H1 (cell line): ENCODE data around the gene ZNF775. TPM values are rescaled to one million over a fixed set of nuclear protein-coding genes. Genes with fewer than 3 reads are reported as not detected.
A peak's percentile ranks its signal among the peaks of the same experiment; 100 is the strongest.

Source experiments
- CTCF ChIA-PET: fragments of 300-600 bp; sonication (Branson Sonifier 250); formaldehyde crosslinking; loops from one replicate; lab custom pipeline; 2021; ENCODE audit not compliant: partially characterized antibody; lab: Charles Lee
- POLR2A ChIA-PET: fragments of 300-600 bp; sonication (Branson Sonifier 250); formaldehyde crosslinking; loops from one replicate; lab custom pipeline; 2021; ENCODE audit warnings: inconsistent platforms; ENCODE audit not compliant: partially characterized antibody; lab: Charles Lee
- DNase-seq, 2 experiments: peaks; one replicate each; pipeline versions ENCODE4 v3.0.0 to v3.0.0-alpha.2; 2010 to 2022; ENCODE audit warnings: low spot score in 2 of 2, low read depth in 1 of 2, mixed read lengths in 1 of 2
- FAIRE-seq: peaks from 2 replicates; lab custom pipeline; 2011; peaks lifted over from hg19 to GRCh38; lab: Jason Lieb, UNC
- H2AFZ ChIP-seq: 2 replicates; pipeline ENCODE4 v1.8.1; 2012; ENCODE audit warnings: low read length, inconsistent platforms
- H2AK5ac ChIP-seq: 2 replicates; pipeline ENCODE4 v1.6.1; 2013; ENCODE audit warnings: low read depth, low read length
- H2BK120ac ChIP-seq: replicated peaks from 2 replicates; pipeline ENCODE3; 2013; ENCODE audit warnings: low read depth, low read length, inconsistent platforms
- H2BK12ac ChIP-seq: 2 replicates; pipeline ENCODE4 v1.6.1; 2013; ENCODE audit warnings: low read depth, low read length
- H2BK15ac ChIP-seq: 2 replicates; pipeline ENCODE4 v1.6.1; 2013; ENCODE audit warnings: low read length
- H2BK20ac ChIP-seq: 2 replicates; pipeline ENCODE4 v1.6.1; 2013; ENCODE audit warnings: low read length
- H2BK5ac ChIP-seq: 2 replicates; pipeline ENCODE4 v1.6.1; 2013; ENCODE audit warnings: low read depth, low read length
- H3K14ac ChIP-seq: 2 replicates; pipeline ENCODE4 v1.6.1; 2013; ENCODE audit warnings: inconsistent platforms; ENCODE audit not compliant: insufficient read length
- H3K18ac ChIP-seq: 2 replicates; pipeline ENCODE4 v1.6.1; 2013; ENCODE audit warnings: low read length; ENCODE audit errors: extremely low read depth
- H3K23ac ChIP-seq: 2 replicates; pipeline ENCODE4 v1.6.1; 2013; ENCODE audit warnings: inconsistent platforms; ENCODE audit not compliant: insufficient read length
- H3K23me2 ChIP-seq: 2 replicates; pipeline ENCODE4 v1.6.1; 2013; ENCODE audit warnings: low read depth, low read length
- H3K27ac ChIP-seq: 2 replicates; pipeline ENCODE4 v1.6.1; 2011; ENCODE audit warnings: low read depth, low read length, inconsistent platforms
- H3K27me3 ChIP-seq, 4 experiments: replicated peaks in 1 of 4; 1 replicate in 1 of 4; 2 replicates in 3 of 4; pipeline versions ENCODE4 v1.6.1 to v1.8.1; 2011 to 2013; ENCODE audit warnings: low read length in 3 of 4, mild to moderate bottlenecking in 3 of 4, inconsistent platforms in 2 of 4, mixed read lengths in 2 of 4, moderate library complexity in 1 of 4; ENCODE audit not compliant: control insufficient read depth in 3 of 4, insufficient read depth in 3 of 4; ENCODE audit errors: extremely low read depth in 1 of 4
- H3K36me3 ChIP-seq, 4 experiments: 2 replicates each; pipeline versions ENCODE4 v1.6.1 to v1.8.1; 2011 to 2013; ENCODE audit warnings: mild to moderate bottlenecking in 4 of 4, low read length in 3 of 4, moderate library complexity in 2 of 4, control low read depth in 1 of 4, inconsistent platforms in 1 of 4; ENCODE audit not compliant: insufficient read depth in 4 of 4, control insufficient read depth in 2 of 4
- H3K4ac ChIP-seq: replicated peaks from 2 replicates; pipeline ENCODE3; 2013; ENCODE audit warnings: low read length, low read depth, mixed read lengths, inconsistent platforms; ENCODE audit not compliant: insufficient read length
- H3K4me1 ChIP-seq, 4 experiments: replicated peaks in 1 of 4; 1 replicate in 1 of 4; 2 replicates in 3 of 4; pipeline versions ENCODE4 v1.6.1 to v1.8.1; 2011 to 2013; ENCODE audit warnings: low read length in 3 of 4, inconsistent platforms in 2 of 4, mixed read lengths in 1 of 4; ENCODE audit not compliant: insufficient read depth in 4 of 4, control insufficient read depth in 3 of 4
- H3K4me2 ChIP-seq, 2 experiments: 2 replicates each; pipeline versions ENCODE4 v1.6.1 to v1.8.1; 2011 to 2013; ENCODE audit warnings: low read depth in 2 of 2, low read length in 2 of 2, control low read depth in 1 of 2, inconsistent platforms in 1 of 2, mild to moderate bottlenecking in 1 of 2; ENCODE audit not compliant: insufficient read depth in 1 of 2
- H3K4me3 ChIP-seq, 4 experiments: fragments of 200-600, 300-600 bp in 1 of 4; sonication (generic), shearing (Covaris generic), sonication (Bioruptor Twin) in 1 of 4; 2 replicates each; pipeline versions ENCODE4 v1.5.1 to v1.8.1; 2011 to 2016; ENCODE audit warnings: low read length in 4 of 4, low read depth in 3 of 4, control low read depth in 2 of 4, inconsistent platforms in 2 of 4, mild to moderate bottlenecking in 2 of 4, mixed read lengths in 1 of 4, moderate library complexity in 1 of 4; ENCODE audit not compliant: insufficient read depth in 2 of 4; ENCODE audit errors: extremely low read depth in 1 of 4
- H3K56ac ChIP-seq: replicated peaks from 2 replicates; pipeline ENCODE3; 2013; ENCODE audit warnings: low read depth, mild to moderate bottlenecking, mixed read lengths, low read length, inconsistent platforms; ENCODE audit not compliant: insufficient read length
- H3K79me1 ChIP-seq: 2 replicates; pipeline ENCODE4 v1.6.1; 2013; ENCODE audit warnings: low read depth, low read length, control low read depth
- H3K79me2 ChIP-seq, 2 experiments: 2 replicates each; pipeline versions ENCODE4 v1.6.1 to v1.8.1; 2012 to 2013; ENCODE audit warnings: low read length in 2 of 2, mild to moderate bottlenecking in 2 of 2, inconsistent platforms in 1 of 2; ENCODE audit not compliant: insufficient read depth in 2 of 2, control insufficient read depth in 1 of 2
- H3K9ac ChIP-seq, 4 experiments: replicated peaks in 1 of 4; 1 replicate in 1 of 4; 2 replicates in 3 of 4; pipeline versions ENCODE4 v1.6.1 to v1.8.1; 2011 to 2013; ENCODE audit warnings: low read depth in 3 of 4, low read length in 3 of 4, control low read depth in 2 of 4, mild to moderate bottlenecking in 2 of 4, moderate library complexity in 2 of 4, inconsistent platforms in 1 of 4; ENCODE audit errors: extremely low read depth in 1 of 4
- H3K9me3 ChIP-seq, 2 experiments: 2 replicates each; pipeline versions ENCODE4 v1.6.1 to v1.8.1; 2012 to 2013; ENCODE audit warnings: mild to moderate bottlenecking in 2 of 2, moderate library complexity in 2 of 2, control low read depth in 1 of 2, inconsistent platforms in 1 of 2, low read depth in 1 of 2, low read length in 1 of 2, mixed read lengths in 1 of 2; ENCODE audit not compliant: insufficient read depth in 2 of 2
- H4K20me1 ChIP-seq, 2 experiments: replicated peaks in 1 of 2; 2 replicates each; pipeline versions ENCODE3 to v1.8.1; 2011 to 2013; ENCODE audit warnings: inconsistent platforms in 2 of 2, low read length in 2 of 2, mild to moderate bottlenecking in 1 of 2; ENCODE audit not compliant: insufficient read depth in 2 of 2, control insufficient read depth in 1 of 2
- H4K5ac ChIP-seq: 2 replicates; pipeline ENCODE4 v1.6.1; 2013; ENCODE audit warnings: low read length, low read depth, mixed read lengths, inconsistent platforms; ENCODE audit not compliant: insufficient read length
- H4K8ac ChIP-seq: 2 replicates; pipeline ENCODE4 v1.8.0; 2013; ENCODE audit warnings: mild to moderate bottlenecking, moderate library complexity, low read length, inconsistent platforms; ENCODE audit not compliant: insufficient read depth; ENCODE audit errors: extremely low read depth
- H4K91ac ChIP-seq: replicated peaks from 2 replicates; pipeline ENCODE3; 2013; ENCODE audit warnings: low read length, mixed read lengths, inconsistent platforms; ENCODE audit not compliant: insufficient read length
- BCL11A ChIP-seq, 2 experiments: IDR thresholded peaks; one replicate each; pipeline ENCODE4 v1.6.1; 2011; ENCODE audit warnings: low read depth in 2 of 2, low read length in 2 of 2, mild to moderate bottlenecking in 2 of 2
- CHD2 ChIP-seq: IDR thresholded peaks from 2 replicates; pipeline ENCODE4 v1.6.1; 2012; ENCODE audit warnings: low read length, improper control_type of control experiment
- EP300 ChIP-seq, 2 experiments: IDR thresholded peaks; 1 replicate in 1 of 2; 2 replicates in 1 of 2; pipeline ENCODE4 v1.6.1; 2011 to 2012; ENCODE audit warnings: low read depth in 2 of 2, low read length in 2 of 2, mild to moderate bottlenecking in 2 of 2, borderline replicate concordance in 1 of 2, inconsistent platforms in 1 of 2, moderate library complexity in 1 of 2
- KDM4A ChIP-seq: IDR thresholded peaks from one replicate; pipeline ENCODE4 v1.7.1; 2012; ENCODE audit warnings: low read depth, mild to moderate bottlenecking, moderate library complexity, low read length, inconsistent platforms; ENCODE audit not compliant: severe bottlenecking
- POLR2A ChIP-seq, 2 experiments: IDR thresholded peaks; 1 replicate in 1 of 2; 2 replicates in 1 of 2; pipeline ENCODE4 v1.6.1; 2011; ENCODE audit warnings: low read depth in 2 of 2, low read length in 2 of 2, mild to moderate bottlenecking in 2 of 2; ENCODE audit errors: control extremely low read depth in 1 of 2
- POLR2AphosphoS5 ChIP-seq: IDR thresholded peaks from 2 replicates; pipeline ENCODE4 v1.6.1; 2011; ENCODE audit warnings: low read depth, low read length
- SIN3A ChIP-seq, 2 experiments: IDR thresholded peaks in 1 of 2; conservative IDR thresholded peaks in 1 of 2; 2 replicates each; pipeline ENCODE4 v1.6.1; 2011 to 2012; ENCODE audit warnings: low read length in 2 of 2, improper control_type of control experiment in 1 of 2, low read depth in 1 of 2, mild to moderate bottlenecking in 1 of 2
- SIX5 ChIP-seq: IDR thresholded peaks from 2 replicates; pipeline ENCODE4 v1.6.1; 2011; ENCODE audit warnings: mild to moderate bottlenecking, low read depth, low read length
- SP2 ChIP-seq: IDR thresholded peaks from 2 replicates; pipeline ENCODE4 v1.6.1; 2012; ENCODE audit warnings: mild to moderate bottlenecking, low read length, inconsistent platforms
- SRF ChIP-seq: IDR thresholded peaks from 2 replicates; pipeline ENCODE4 v1.6.1; 2011; ENCODE audit warnings: mild to moderate bottlenecking, low read depth, low read length, moderate library complexity
- TCF12 ChIP-seq: IDR thresholded peaks from 2 replicates; pipeline ENCODE4 v1.6.1; 2011; ENCODE audit warnings: low read depth, mild to moderate bottlenecking, low read length
- WGBS, 2 experiments: shearing (Covaris generic) in 1 of 2; methylation state at CpG; one replicate each; pipeline versions ENCODE4 v1.1.6 to v1.1.7; 2013 to 2015; ENCODE audit warnings: low lambda C conversion rate in 2 of 2, mixed read lengths in 2 of 2, inconsistent platforms in 1 of 2, low coverage in 1 of 2, missing lambda C conversion rate in 1 of 2; ENCODE audit not compliant: insufficient replicate concordance in 2 of 2, insufficient coverage in 1 of 2, insufficient read length in 1 of 2; ENCODE audit errors: extremely low coverage in 1 of 2, missing lambda C conversion rate in 1 of 2; 5-methylcytosine and 5-hydroxymethylcytosine counted together
- polyA plus RNA-seq, 7 experiments: library from polyadenylated mRNA; depleted of rRNA in 3 of 7; stranded (reverse) in 5 of 7; unstranded in 2 of 7; fragments of >200 nt in 5 of 7; fragments of 200-250 nt in 2 of 7; gene quantifications; 1 replicate in 5 of 7; 2 replicates in 1 of 7; 4 replicates in 1 of 7; pipeline versions ENCODE4 v1.2.1 to v1.2.3, GENCODE V29; 2011 to 2013; ENCODE audit warnings: missing spikeins in 2 of 7, mixed read lengths in 2 of 7
- total RNA-seq: library from RNA; stranded (reverse); fragmentation: NEBNext Ultra II Directional; extraction: Animal tissue kit (Norgen Biotek cat#: 25700); gene quantifications from 2 replicates; pipeline ENCODE4 v1.2.1, GENCODE V29; 2021
- TF ChIP-seq, protein P1 (sequence below): IDR thresholded peaks from 2 replicates; pipeline ENCODE4 v1.6.1; 2012; ENCODE audit warnings: low read length, inconsistent platforms

The ZNF775 gene
- total and polyA plus RNA-seq, 2 of the 8 experiments (the other 6 are each of a cell fraction or from before 2014, with no cell fraction given): 13.6 to 21.5 TPM

DNA sequence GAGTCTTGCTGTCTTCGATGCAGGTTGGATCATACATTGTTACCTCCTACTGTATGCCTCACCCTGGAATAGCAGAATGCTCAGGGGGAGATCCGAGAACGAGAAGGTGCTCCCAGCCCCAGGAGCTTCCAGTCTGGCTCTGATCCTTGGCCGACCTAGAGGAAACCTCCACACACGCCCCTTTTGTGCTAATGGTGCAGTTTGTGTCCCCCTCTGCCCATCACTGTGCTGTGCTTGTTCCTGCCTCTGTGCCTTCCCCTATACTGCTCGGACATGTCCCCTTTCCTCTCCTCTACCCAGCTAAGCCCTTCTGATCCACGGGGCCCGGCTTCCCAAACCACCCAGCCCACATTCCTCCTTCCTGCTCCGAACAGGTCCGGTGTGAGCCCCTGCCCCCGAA is 32.5 kb downstream of the ZNF775 start:
- Histone ChIP-seq H3K18ac (no peak overlapping the region; the same call in 1 of the 2 replicates), H3K4me2 (no peak overlapping the region), H3K23me2 (no peaks in the 10 kb centered on the region), H2AFZ (no peak overlapping the region), H2BK5ac (no peak overlapping the region), H3K4me3 (no peak overlapping the region), H2BK15ac (no peak overlapping the region), H3K4ac (peak overlapping the region; percentile 8), H3K56ac (no peak overlapping the region), H3K79me2 (peaks cover 0 to 10% of the 10 kb centered on the region in 2 experiments; a peak in 2 of 4 replicates), H2BK12ac (no peak overlapping the region), H2AK5ac (no peak overlapping the region; the same call in 1 of the 2 replicates), H3K27me3 (no peaks in the 10 kb centered on the region), H3K27ac (peak overlapping the region; percentile 8; the same call in 1 of the 2 replicates), H3K36me3 (peaks cover 7 to 37% (median 15%) of the 10 kb centered on the region in 4 experiments), H4K20me1 (peaks cover 0 to 3% of the 10 kb centered on the region in 2 experiments), H2BK120ac (no peak overlapping the region), H3K9ac (no peak overlapping the region), H4K8ac (no peak overlapping the region), H3K14ac (no peak overlapping the region), H3K9me3 (no peaks in the 10 kb centered on the region), H2BK20ac (no peak overlapping the region), H3K79me1 (peaks cover 3% of the 10 kb centered on the region; the same call in 1 of the 2 replicates), H4K5ac (no peak overlapping the region), H4K91ac (no peak overlapping the region), H3K23ac (no peak overlapping the region), H3K4me1 (peaks cover 4 to 7% (median 6%) of the 10 kb centered on the region in 4 experiments)
- CTCF ChIA-PET: interaction anchor here (0.7 to 2.6 kb wide), 6 partner anchors 10 to 125 kb away, joined by 3 to 7 read pairs (median 3); no protein-coding TSS in a partner anchor
- FAIRE-seq (no peak), DNase-seq (no peak)
- POLR2A ChIA-PET: interaction anchor here (1.0 to 14.9 kb wide), 9 partner anchors 14 to 77 kb away, joined by 3 to 164 read pairs (median 6); partner anchors contain the start of gene REPIN1
- WGBS, 2 experiments: 88% methylated on average over 10 of the region's 11 CpGs; no CpG with 5 or more reads in 1 of the 2 experiments
- TF ChIP-seq BCL11A (IDR thresholded peaks at IDR 0.05; ENCODE audit: low read depth in 2 of 2, low read length in 2 of 2) (no peak), TCF12 (no peak), SIX5 (no peak), SP2 (no peak), KDM4A (no peak), SIN3A (conservative IDR thresholded peaks at IDR 0.05 in 1 of 2, IDR thresholded peaks at IDR 0.05 in 1 of 2; ENCODE audit: low read depth in 1 of 2, low read length in 2 of 2) (no peak), CHD2 (no peak), POLR2A (IDR thresholded peaks at IDR 0.05; ENCODE audit: control extremely low read depth in 1 of 2, low read depth in 2 of 2, low read length in 2 of 2) (no peak), POLR2AphosphoS5 (no peak; the same call in 1 of the 2 replicates), SRF (no peak), EP300 (IDR thresholded peaks at IDR 0.05; ENCODE audit: borderline replicate concordance in 1 of 2, low read depth in 2 of 2, low read length in 2 of 2) (no peak)
- TF ChIP-seq, protein P1, sequence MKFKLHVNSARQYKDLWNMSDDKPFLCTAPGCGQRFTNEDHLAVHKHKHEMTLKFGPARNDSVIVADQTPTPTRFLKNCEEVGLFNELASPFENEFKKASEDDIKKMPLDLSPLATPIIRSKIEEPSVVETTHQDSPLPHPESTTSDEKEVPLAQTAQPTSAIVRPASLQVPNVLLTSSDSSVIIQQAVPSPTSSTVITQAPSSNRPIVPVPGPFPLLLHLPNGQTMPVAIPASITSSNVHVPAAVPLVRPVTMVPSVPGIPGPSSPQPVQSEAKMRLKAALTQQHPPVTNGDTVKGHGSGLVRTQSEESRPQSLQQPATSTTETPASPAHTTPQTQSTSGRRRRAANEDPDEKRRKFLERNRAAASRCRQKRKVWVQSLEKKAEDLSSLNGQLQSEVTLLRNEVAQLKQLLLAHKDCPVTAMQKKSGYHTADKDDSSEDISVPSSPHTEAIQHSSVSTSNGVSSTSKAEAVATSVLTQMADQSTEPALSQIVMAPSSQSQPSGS: no peak
